Sigmoid colon (tissue), 3 donors: ENCODE results near the gene EBNA1BP2.

Experiments
- POLR2A ChIP-seq, 2 donors: fragments of 450-650 bp; IDR thresholded peaks; one replicate each; pipeline ENCODE4 v1.6.1; 2016; ENCODE audit warnings: antibody characterized with exemption in 2 of 2, mild to moderate bottlenecking in 2 of 2, moderate library complexity in 2 of 2
- TF ChIP-seq, protein P1 (sequence below), 4 experiments: fragments of 450-650 bp in 3 of 4; fragments of 200-600 bp in 1 of 4; IDR thresholded peaks; one replicate each; pipeline ENCODE4 v1.5.1; 2016 to 2019; ENCODE audit warnings: antibody characterized with exemption in 4 of 4, mild to moderate bottlenecking in 3 of 4, moderate library complexity in 2 of 4

DNA sequence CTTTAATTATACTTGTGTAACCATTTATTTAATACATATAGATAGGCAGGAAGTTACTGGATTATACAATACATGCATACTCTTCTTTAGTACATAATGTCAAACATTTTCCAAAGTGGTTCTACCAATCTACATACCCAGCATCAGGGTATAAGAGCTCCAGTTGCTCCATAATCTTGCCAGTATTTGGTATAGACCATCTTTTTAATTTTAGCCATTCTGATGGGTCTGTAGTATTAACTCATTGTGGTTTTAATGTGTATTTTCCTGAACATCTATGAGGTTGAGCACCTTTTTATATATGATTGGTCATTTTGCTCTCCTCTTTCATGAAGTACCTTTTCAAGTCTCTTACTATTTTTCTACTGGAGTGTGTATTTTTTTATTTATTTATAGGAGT lies 32.1 kb downstream of the EBNA1BP2 start:
- TF ChIP-seq, protein P1, sequence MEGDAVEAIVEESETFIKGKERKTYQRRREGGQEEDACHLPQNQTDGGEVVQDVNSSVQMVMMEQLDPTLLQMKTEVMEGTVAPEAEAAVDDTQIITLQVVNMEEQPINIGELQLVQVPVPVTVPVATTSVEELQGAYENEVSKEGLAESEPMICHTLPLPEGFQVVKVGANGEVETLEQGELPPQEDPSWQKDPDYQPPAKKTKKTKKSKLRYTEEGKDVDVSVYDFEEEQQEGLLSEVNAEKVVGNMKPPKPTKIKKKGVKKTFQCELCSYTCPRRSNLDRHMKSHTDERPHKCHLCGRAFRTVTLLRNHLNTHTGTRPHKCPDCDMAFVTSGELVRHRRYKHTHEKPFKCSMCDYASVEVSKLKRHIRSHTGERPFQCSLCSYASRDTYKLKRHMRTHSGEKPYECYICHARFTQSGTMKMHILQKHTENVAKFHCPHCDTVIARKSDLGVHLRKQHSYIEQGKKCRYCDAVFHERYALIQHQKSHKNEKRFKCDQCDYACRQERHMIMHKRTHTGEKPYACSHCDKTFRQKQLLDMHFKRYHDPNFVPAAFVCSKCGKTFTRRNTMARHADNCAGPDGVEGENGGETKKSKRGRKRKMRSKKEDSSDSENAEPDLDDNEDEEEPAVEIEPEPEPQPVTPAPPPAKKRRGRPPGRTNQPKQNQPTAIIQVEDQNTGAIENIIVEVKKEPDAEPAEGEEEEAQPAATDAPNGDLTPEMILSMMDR (IDR thresholded peaks at IDR 0.05): no peak
- no peak for TF ChIP-seq POLR2A (IDR thresholded peaks at IDR 0.05)
